ENCODE measurements around the gene NLRP3. TPM values are rescaled to one million over a fixed set of nuclear protein-coding genes. Genes with fewer than 3 reads are reported as not detected.

The NLRP3 gene
- total and polyA plus RNA-seq, 2 experiments from 2014 or later: 0.42 TPM; not detected in 1

- TF ChIP-seq NANOG (IDR thresholded peaks at IDR 0.05; ENCODE audit: borderline replicate concordance): no peak
- TF ChIP-seq ZNF114 (CRISPR knock-in tag; IDR thresholded peaks at IDR 0.05): no peak
- TF ChIP-seq STAT1 (IDR thresholded peaks at IDR 0.05; ENCODE audit: unreplicated experiment): no peak
- no peak for TF ChIP-seq CTCF (conservative IDR thresholded peaks at IDR 0.05; ENCODE audit: low read depth in 2 of 2)
- no peak for TF ChIP-seq JUNB (IDR thresholded peaks at IDR 0.05; ENCODE audit: unreplicated experiment)
- no peak for TF ChIP-seq CREB1 (CRISPR knock-in tag; IDR thresholded peaks at IDR 0.05; ENCODE audit: low read depth)
- no peak for TF ChIP-seq REST (IDR thresholded peaks at IDR 0.05; ENCODE audit: unreplicated experiment)
These were observed 37.3 kb downstream of the NLRP3 start (continued) for GRCh38 chr1:247453245-247453644.

GRCh38 chr1:247453997-247454396, 38.0 kb downstream of the NLRP3 start:
- no peaks in the 10 kb centered on the region for H3K9me2 ChIP-seq (ENCODE audit: insufficient read depth)
- no peaks in the 10 kb centered on the region for H3K4me1 ChIP-seq (ENCODE audit: insufficient read depth)
- H3K27me3 ChIP-seq (ENCODE audit: insufficient read depth): no peaks in the 10 kb centered on the region
- H3K27ac Mint-ChIP-seq: no peak overlapping the region
- H3K27ac ChIP-seq (ENCODE audit: low read depth): no peak overlapping the region
- peaks cover 3% of the 10 kb centered on the region for H3K27me3 Mint-ChIP-seq (ENCODE audit: insufficient read depth, low read depth, poor library complexity)
- no peaks in the 10 kb centered on the region for H3K79me2 ChIP-seq (replicated peaks; ENCODE audit: insufficient read depth)
- H3K4me2 ChIP-seq: no peak overlapping the region
- no peak for ATAC-seq
- no peaks in the 10 kb centered on the region for H3K36me3 Mint-ChIP-seq (ENCODE audit: low read depth)
- no peaks in the 10 kb centered on the region for H3F3A ChIP-seq (replicated peaks; ENCODE audit: low read depth)
- no peak overlapping the region for H2AFZ ChIP-seq
- H3K36me3 ChIP-seq (ENCODE audit: insufficient read depth): no peaks in the 10 kb centered on the region
- no peak overlapping the region for H3K4me3 Mint-ChIP-seq
- H3K4me3 ChIP-seq: no peak overlapping the region
- H3K4me1 Mint-ChIP-seq: peaks cover 4% of the 10 kb centered on the region; the same call in 1 of the 3 replicates
- no peaks in the 10 kb centered on the region for H4K20me1 ChIP-seq (replicated peaks; ENCODE audit: insufficient read depth)
- H3K9me3 Mint-ChIP-seq: no peaks in the 10 kb centered on the region
- DNase-seq (ENCODE audit: low spot score): no peak
- TF ChIP-seq ZNF462 (CRISPR knock-in tag; IDR thresholded peaks at IDR 0.05): no peak
- TF ChIP-seq EZH2 (IDR thresholded peaks at IDR 0.05; ENCODE audit: low read depth, unreplicated experiment): no peak
- TF ChIP-seq POLR2AphosphoS5 (IDR thresholded peaks at IDR 0.05; ENCODE audit: low read depth): no peak
